GM23248 (cell line): Measurements from ENCODE around the gene SETBP1.
"Not testable (repeated sequence)": the region's sequence is repeated elsewhere in the genome, so short reads cannot be mapped to it uniquely, and the experiment has no call there.

Source experiments
- EZH2 ChIP-seq: fragments of 200-600 bp; sonication (generic); IDR thresholded peaks from 2 replicates; pipeline ENCODE4 v1.6.1; 2018; ENCODE audit warnings: antibody characterized with exemption, mild to moderate bottlenecking; ENCODE audit not compliant: insufficient read depth, poor library complexity, severe bottlenecking
- EZH2phosphoT487 ChIP-seq: fragments of 200-600 bp; sonication (generic); IDR thresholded peaks from 2 replicates; pipeline ENCODE4 v1.6.1; 2018; ENCODE audit warnings: antibody characterized with exemption, moderate library complexity, mild to moderate bottlenecking, low read depth; ENCODE audit not compliant: insufficient read depth

DNA sequence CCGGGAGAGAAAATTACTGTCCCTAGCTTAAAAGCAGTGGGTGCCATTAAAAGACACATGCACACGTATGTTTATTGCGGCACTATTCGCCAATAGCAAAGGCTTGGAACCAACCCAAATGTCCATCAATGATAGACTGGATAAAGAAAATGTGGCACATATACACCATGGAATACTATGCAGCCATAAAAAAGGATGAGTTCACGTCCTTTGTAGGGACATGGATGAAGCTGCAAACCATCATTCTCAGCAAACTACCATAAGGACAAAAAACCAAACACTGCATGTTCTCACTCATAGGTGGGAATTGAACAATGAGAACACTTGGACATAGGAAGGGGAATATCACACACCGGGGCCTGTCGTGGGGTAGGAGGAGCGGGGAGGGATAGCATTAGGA is 120.1 kb downstream of the SETBP1 start:
- not testable (repeated sequence) for TF ChIP-seq EZH2, EZH2phosphoT487
